ENCODE results near the gene MAP6.

Gene MAP6

GRCh38 chr11:75627906-75628668 lies 40.8 kb downstream of the MAP6 start:
- peak; percentile 41 for DNase-seq

- peak; percentile 52 for DNase-seq
These were observed 41.8 kb downstream of the MAP6 start for GRCh38 chr11:75626889-75627529.

DNA sequence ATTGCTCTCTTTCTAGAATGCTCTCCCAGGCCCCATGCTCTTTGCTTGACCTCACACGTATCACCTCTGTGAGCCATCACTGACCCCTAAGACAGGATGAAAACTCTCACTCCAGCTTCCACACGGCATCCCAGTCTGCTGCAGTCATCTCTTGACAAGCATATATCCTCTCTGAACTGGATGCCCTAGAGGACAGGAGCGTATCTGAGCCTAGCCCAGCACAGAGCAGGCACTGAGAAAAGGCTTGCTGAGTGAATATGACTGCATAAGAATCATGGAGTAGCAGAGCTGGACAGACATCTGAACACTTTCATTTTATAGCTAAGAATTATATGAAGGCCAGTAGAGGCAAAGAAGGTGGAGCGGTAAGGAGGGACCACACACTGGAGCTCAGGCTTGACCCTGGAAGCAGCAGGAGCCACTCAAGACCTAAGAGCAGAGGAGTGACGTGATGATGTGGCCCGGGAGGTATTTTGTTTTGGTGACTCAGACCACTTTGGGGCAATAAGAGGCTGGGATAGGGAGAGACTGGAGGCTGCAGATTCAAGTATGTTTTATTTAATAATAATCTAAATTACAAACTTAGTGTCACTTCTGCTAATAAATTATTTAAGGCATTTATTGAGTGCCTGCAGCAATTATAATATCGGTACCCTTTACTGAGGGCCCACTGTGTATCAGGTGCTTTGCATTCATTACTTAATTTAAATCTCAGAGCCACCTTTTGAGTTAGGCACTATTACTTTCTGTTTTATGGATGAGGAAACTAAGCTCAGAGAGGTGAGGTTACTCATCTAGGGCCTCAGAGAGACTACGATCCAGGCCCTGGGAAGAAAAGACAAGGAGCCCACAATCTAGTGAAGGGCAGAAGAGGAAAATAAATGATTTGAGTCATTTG lies 42.6 kb downstream of the MAP6 start:
- peak; percentile 88 for DNase-seq

DNA sequence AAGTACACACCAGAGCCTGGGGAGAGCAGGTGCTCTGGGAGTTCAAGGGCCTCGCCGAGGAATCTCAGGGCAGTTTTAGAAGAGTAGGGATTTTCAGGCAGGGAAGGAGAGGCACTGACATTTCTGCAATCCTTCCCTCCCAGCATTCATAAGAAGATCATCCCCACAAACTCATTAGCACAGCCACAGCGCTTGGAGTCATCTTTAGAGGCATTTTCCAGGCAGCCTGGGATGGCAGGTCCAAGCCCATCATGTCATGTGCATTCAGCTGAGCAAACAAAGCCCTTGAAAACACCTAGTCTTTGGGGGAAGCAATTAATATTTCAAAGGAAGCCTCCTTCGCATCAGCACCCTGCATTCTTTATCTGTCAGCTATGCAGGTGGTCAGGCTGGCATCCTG lies 43.8 kb downstream of the MAP6 start:
- DNase-seq = no peak

DNA sequence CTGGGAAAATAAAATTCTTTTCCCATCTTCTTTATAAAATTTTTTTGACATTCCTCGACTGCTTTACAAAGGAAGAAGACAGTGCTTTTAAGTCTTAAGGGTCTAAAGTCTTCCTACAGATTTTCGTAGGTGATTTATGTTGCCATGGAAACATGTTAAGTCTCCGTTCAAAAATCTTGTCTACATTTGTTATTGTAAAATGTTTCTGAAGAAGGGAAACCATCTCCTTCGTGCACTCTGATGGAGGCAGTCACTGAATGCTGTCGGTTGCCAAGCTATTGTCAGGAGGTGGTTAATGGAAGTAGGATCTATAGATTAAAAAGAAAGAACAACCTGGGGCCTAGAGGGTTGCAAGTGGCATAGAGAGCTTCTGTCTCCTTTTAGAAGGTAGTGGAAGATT lies 52.6 kb downstream of the MAP6 start:
- no peak for DNase-seq

GRCh38 chr11:75615751-75616150 lies 53.1 kb downstream of the MAP6 start:
- no peak for DNase-seq

DNA sequence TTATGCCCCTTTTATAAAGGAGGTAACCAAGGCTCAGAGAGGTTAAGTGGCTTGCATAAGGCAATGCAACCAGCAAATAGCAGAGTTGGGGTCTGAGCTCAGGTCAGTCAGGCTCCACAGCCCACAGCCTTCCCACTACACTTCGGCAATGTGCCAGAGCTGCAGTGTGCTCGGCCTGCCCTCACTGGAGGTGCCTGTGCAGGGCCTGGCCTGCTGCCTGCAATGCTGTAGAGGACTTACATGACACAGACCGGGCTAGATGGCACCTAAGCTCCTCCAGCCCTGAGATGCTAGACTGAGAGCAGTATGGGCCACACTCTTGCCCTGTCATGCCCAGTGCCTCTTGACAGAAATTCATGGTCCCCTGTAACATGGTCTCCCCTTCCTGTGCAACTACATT lies 57.0 kb downstream of the MAP6 start:
- no peak for DNase-seq

GRCh38 chr11:75606099-75606498 lies 62.7 kb downstream of the MAP6 start:
- DNase-seq = no peak

GRCh38 chr11:75603791-75604736 lies 64.8 kb downstream of the MAP6 start:
- DNase-seq = peak; percentile 91

- DNase-seq = peak; percentile 67
These were observed 65.9 kb downstream of the MAP6 start for GRCh38 chr11:75602951-75603350.

DNA sequence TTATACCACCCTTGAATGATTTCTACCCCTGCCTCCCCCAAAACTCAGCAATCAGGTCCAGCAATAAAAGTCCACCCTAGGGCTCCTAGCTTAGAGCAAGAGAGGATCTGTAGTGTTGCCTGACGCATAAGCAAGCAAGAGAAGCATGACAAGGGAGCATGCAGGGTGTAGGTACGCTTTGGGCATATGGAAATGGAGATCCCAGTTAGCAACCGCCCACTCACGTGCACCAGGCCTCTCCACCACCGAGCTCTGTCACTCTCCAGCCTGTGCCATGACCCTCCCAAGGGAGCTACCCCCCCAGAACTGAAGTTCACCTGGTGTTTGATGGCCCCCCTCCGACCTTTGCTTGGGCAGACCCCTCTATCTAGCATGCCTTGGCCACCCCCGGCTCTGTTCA lies 67.3 kb downstream of the MAP6 start:
- no peak for DNase-seq

- DNase-seq = no peak
These were observed 68.5 kb downstream of the MAP6 start for GRCh38 chr11:75600356-75600755.

DNA sequence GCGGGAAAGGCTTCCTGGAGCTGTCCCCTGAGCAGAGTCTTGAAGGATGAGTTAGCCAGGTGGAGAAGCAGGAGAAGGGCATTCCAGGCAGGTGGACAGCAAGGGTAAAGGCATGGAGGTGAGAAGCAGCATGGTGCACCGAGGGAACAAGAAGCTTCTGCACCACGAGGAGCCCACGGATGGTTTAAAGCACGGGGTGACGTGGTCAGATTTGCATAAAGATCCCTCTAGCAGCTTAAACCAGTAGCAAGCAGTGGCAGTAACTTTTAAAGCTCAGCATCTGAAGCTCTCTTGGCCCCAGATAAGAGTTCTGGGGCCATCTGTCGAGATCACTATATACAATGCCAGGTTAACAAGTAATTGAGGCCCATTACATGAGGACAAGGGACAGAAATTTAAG lies 69.9 kb downstream of the MAP6 start:
- no peak for DNase-seq

- no peak for DNase-seq
These were observed 70.6 kb downstream of the MAP6 start for GRCh38 chr11:75598264-75598663.

- peak; percentile 22 for DNase-seq
These were observed 71.2 kb downstream of the MAP6 start for GRCh38 chr11:75597636-75598035.

GRCh38 chr11:75596914-75597313 lies 71.9 kb downstream of the MAP6 start:
- DNase-seq = no peak

- DNase-seq = no peak
These were observed 73.4 kb downstream of the MAP6 start for GRCh38 chr11:75595429-75595828.

GRCh38 chr11:75594211-75594610 lies 74.6 kb downstream of the MAP6 start:
- DNase-seq = no peak

- no peak for DNase-seq
These were observed 75.4 kb downstream of the MAP6 start for GRCh38 chr11:75593286-75593915.

DNA sequence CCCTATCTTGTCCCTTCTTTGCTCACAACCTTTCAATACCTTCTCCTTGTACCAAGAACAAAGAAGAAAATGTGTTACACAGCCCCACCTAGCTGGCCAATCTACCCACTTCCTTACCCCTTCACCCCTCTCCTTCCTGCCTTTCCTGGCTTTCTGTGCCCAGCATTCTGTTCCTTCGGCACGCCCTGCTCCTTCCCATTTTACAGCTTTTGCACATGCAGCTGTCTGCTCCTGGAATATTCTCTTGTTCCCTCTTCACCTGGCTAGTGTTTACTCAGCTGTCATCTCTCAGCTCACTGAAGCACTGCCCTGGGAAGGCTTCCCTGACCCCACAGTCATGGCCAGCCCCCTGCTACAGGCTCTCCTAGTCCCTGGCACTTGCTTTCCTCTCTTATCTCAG lies 76.1 kb downstream of the MAP6 start:
- DNase-seq = no peak

DNA sequence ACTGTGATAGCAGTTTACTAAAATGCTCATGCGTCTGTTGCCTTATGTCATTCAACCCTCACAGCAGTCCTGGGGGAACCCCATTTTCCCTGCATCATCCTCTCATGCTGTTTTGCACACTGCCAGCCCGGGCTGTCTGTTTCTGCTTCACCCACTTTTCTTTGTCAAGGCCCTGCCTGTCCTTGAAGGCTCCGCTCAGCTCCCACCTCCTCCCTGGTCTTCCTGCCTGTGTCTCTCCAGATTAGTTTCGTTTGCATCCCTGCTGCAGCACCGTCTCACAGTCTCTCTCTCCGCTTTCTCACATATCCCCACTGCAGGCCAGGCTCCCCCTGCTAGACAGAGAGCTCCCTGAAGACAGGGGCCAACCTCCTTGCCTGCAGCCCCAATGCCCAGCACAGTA lies 76.9 kb downstream of the MAP6 start:
- DNase-seq = no peak

DNA sequence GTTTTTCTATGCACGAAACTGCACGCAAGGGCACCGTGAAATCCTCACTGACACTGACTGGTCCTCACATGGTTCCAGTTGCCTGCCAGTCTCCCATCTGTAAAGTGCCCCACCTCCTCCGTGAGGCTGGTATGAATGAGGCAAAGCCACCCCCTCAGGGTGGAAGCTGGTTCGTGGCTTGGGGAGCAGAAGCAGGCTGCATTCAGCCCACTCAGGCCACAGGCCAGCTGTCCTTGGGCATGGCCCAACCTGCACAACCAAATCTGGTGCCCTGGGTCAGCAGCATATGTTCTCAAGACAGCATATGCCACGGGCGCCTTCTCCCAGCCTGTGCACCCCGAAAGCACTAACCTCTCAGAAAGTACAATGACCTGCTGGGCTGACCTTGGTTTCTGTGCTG lies 77.5 kb downstream of the MAP6 start:
- DNase-seq = no peak
